Astrocyte (in vitro differentiated cells and primary cell): Measurements from ENCODE around the gene WDR33. TPM values are rescaled to one million over a fixed set of nuclear protein-coding genes. Genes with fewer than 3 reads are reported as not detected.
"Not testable (repeated sequence)": the region's sequence is repeated elsewhere in the genome, so short reads cannot be mapped to it uniquely, and the experiment has no call there.

Experiments
- DNase-seq: peaks from one replicate; pipeline ENCODE4 v3.0.0-alpha.2; 2010; ENCODE audit warnings: low read depth
- FAIRE-seq: peaks from 2 replicates; lab custom pipeline; 2011; peaks lifted over from hg19 to GRCh38; lab: Jason Lieb, UNC
- H2AFZ ChIP-seq: 2 replicates; pipeline ENCODE4 v1.6.0; 2012; ENCODE audit warnings: low read depth, low read length, inconsistent platforms
- H3K27ac ChIP-seq: 2 replicates; pipeline ENCODE4 v1.5.1; 2011; ENCODE audit warnings: low read depth, low read length, inconsistent platforms
- H3K27me3 ChIP-seq: 2 replicates; pipeline ENCODE4 v1.6.0; 2011; ENCODE audit warnings: low read length, inconsistent platforms; ENCODE audit not compliant: insufficient read depth
- H3K36me3 ChIP-seq: 2 replicates; pipeline ENCODE4 v1.5.1; 2011; ENCODE audit warnings: low read length, inconsistent platforms; ENCODE audit not compliant: insufficient read depth
- H3K4me1 ChIP-seq: 2 replicates; pipeline ENCODE4 v1.5.1; 2011; ENCODE audit warnings: low read length, inconsistent platforms; ENCODE audit not compliant: insufficient read depth
- H3K4me2 ChIP-seq: 2 replicates; pipeline ENCODE4 v1.6.0; 2012; ENCODE audit warnings: low read length, inconsistent platforms
- H3K4me3 ChIP-seq: 2 replicates; pipeline ENCODE4 v1.5.1; 2011; ENCODE audit warnings: low read depth, mild to moderate bottlenecking, low read length, inconsistent platforms; ENCODE audit not compliant: insufficient read depth
- H3K79me2 ChIP-seq: 2 replicates; pipeline ENCODE4 v1.6.0; 2012; ENCODE audit warnings: mild to moderate bottlenecking, low read length, inconsistent platforms; ENCODE audit not compliant: insufficient read depth
- H3K9ac ChIP-seq: 2 replicates; pipeline ENCODE4 v1.6.0; 2012; ENCODE audit warnings: mild to moderate bottlenecking, low read length, inconsistent platforms
- H3K9me3 ChIP-seq: 2 replicates; pipeline ENCODE4 v1.5.1; 2012; ENCODE audit warnings: low read depth, mild to moderate bottlenecking, low read length, inconsistent platforms; ENCODE audit not compliant: insufficient read depth
- H4K20me1 ChIP-seq: 2 replicates; pipeline ENCODE4 v1.6.0; 2012; ENCODE audit warnings: low read length, inconsistent platforms; ENCODE audit not compliant: insufficient read depth
- H3K27ac Mint-ChIP-seq: one replicate; pipeline ENCODE4 v1.8.0; 2021; ENCODE audit warnings: mild to moderate bottlenecking, mixed read lengths; ENCODE audit not compliant: unreplicated experiment
- H3K27me3 Mint-ChIP-seq: one replicate; pipeline ENCODE4 v1.8.0; 2021; ENCODE audit warnings: low read depth, mixed read lengths; ENCODE audit not compliant: unreplicated experiment
- H3K36me3 Mint-ChIP-seq: one replicate; pipeline ENCODE4 v1.8.0; 2021; ENCODE audit warnings: low read depth, mixed read lengths; ENCODE audit not compliant: unreplicated experiment
- H3K4me1 Mint-ChIP-seq: one replicate; pipeline ENCODE4 v1.8.0; 2021; ENCODE audit warnings: low read depth, mixed read lengths; ENCODE audit not compliant: unreplicated experiment
- H3K4me3 Mint-ChIP-seq: one replicate; pipeline ENCODE4 v1.8.0; 2021; ENCODE audit warnings: mild to moderate bottlenecking, moderate library complexity, mixed read lengths; ENCODE audit not compliant: unreplicated experiment
- H3K9me3 Mint-ChIP-seq: one replicate; pipeline ENCODE4 v1.8.0; 2021; ENCODE audit warnings: mild to moderate bottlenecking, mixed read lengths; ENCODE audit not compliant: unreplicated experiment
- EZH2 ChIP-seq: IDR thresholded peaks from 2 replicates; pipeline ENCODE4 v1.6.1; 2012; ENCODE audit warnings: mild to moderate bottlenecking, low read length, inconsistent platforms; ENCODE audit not compliant: insufficient read depth
- total RNA-seq: library from RNA; stranded (reverse); gene quantifications from 2 replicates; pipeline ENCODE4 v1.2.1, GENCODE V29; 2021
- TF ChIP-seq, protein P1 (sequence below): IDR thresholded peaks from 2 replicates; pipeline ENCODE4 v1.5.1; 2011; ENCODE audit warnings: low read depth, mild to moderate bottlenecking, inconsistent platforms, low read length, moderate library complexity; ENCODE audit not compliant: insufficient read depth

WDR33 gene
- total RNA-seq, 1 donor from 2014 or later, result 40.9 TPM

DNA sequence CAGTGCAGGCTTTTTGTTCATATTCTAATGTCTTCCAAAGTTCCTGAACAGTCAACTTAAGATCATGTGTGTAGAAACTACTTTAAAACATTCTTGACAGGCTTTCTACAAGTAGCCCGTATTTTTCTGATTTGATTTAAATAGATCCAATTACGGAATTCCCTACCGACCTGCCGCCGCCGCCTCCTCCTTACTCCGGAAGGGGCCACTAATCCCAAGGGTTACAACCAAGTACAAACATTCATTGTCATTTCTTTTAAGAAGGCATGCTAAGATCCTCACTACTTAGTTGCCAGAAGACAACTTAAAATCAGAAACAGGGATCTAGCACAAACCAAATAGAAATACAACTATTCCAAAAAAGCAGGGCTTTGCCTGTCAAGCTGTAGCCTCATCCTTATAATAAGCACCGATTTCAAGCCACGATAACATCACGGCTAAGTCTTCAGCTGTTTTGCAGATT, 784 bp downstream of the WDR33 start:
- H3K27me3 Mint-ChIP-seq, result no peaks in the 10 kb centered on the region
- FAIRE-seq, result no peak

DNA sequence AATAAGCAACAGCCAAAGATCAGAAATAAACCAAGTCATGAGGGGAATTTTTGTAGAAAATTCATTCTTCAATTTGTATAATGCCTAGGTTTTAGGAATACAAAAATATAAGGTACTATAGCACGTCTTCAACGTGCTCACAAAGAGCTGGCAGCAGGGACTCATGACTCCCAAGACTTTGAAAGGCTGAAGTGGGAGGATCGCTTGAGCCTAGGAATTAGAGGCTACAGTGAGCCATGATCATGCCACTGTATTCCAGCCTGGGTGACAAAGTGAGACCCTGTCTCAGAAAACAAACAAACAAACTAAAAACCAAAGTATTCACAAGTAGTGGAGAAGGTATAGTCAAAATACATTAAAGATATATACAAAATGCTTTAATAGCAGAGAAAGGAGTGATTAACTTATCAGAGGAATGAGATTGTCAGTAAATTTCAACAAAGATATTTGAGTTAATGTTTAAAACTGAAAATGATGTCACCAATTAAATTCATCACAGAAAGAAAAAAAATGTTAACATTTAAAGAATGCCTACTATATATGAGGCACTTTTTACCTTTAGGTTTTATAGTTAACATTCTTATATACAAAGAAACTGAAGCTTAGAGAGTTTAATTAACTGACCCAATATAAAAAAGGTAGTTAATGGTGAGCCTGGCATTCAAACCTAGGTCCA, 3.2 kb downstream of the WDR33 start:
- Mint-ChIP-seq H3K4me3 (peak overlapping the region; percentile 41), H3K36me3 (peaks cover under 1% of the 10 kb centered on the region), H3K4me1 (peaks cover 17% of the 10 kb centered on the region), H3K9me3 (no peaks in the 10 kb centered on the region), H3K27me3 (no peaks in the 10 kb centered on the region), H3K27ac (peak overlapping the region; percentile 84)
- Histone ChIP-seq H3K79me2 (peaks cover 81% of the 10 kb centered on the region), H3K4me1 (peaks cover 9% of the 10 kb centered on the region), H3K9me3 (no peaks in the 10 kb centered on the region), H3K9ac (no peak overlapping the region), H3K27ac (peak overlapping the region; percentile 15), H3K4me2 (peak overlapping the region; percentile 26), H4K20me1 (peaks cover 71% of the 10 kb centered on the region), H3K36me3 (no peaks in the 10 kb centered on the region), H3K4me3 (no peak overlapping the region), H3K27me3 (no peaks in the 10 kb centered on the region), H2AFZ (no peak overlapping the region)
- FAIRE-seq, result no peak
- DNase-seq, result no peak
- TF ChIP-seq, protein P1, sequence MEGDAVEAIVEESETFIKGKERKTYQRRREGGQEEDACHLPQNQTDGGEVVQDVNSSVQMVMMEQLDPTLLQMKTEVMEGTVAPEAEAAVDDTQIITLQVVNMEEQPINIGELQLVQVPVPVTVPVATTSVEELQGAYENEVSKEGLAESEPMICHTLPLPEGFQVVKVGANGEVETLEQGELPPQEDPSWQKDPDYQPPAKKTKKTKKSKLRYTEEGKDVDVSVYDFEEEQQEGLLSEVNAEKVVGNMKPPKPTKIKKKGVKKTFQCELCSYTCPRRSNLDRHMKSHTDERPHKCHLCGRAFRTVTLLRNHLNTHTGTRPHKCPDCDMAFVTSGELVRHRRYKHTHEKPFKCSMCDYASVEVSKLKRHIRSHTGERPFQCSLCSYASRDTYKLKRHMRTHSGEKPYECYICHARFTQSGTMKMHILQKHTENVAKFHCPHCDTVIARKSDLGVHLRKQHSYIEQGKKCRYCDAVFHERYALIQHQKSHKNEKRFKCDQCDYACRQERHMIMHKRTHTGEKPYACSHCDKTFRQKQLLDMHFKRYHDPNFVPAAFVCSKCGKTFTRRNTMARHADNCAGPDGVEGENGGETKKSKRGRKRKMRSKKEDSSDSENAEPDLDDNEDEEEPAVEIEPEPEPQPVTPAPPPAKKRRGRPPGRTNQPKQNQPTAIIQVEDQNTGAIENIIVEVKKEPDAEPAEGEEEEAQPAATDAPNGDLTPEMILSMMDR, result no peak
- TF ChIP-seq EZH2, result no peak

More for the DNA sequence above, 784 bp downstream of the WDR33 start:
- DNase-seq, result peak; percentile 16
- H3K27me3 ChIP-seq, result no peaks in the 10 kb centered on the region
- no peaks in the 10 kb centered on the region for H3K36me3 ChIP-seq
- Mint-ChIP-seq H3K36me3 (no peaks in the 10 kb centered on the region), H3K27ac (peak overlapping the region; percentile 98), H3K4me1 (peaks cover 17% of the 10 kb centered on the region), H3K9me3 (no peaks in the 10 kb centered on the region), H3K4me3 (peak overlapping the region; percentile 96)
- H3K9ac ChIP-seq, result peak overlapping the region; percentile 96
- H4K20me1 ChIP-seq, result peaks cover 48% of the 10 kb centered on the region
- no peak for TF ChIP-seq EZH2
- TF ChIP-seq, protein P1, result no peak
- peak overlapping the region; percentile 93 for H3K27ac ChIP-seq
- peak overlapping the region; percentile 99 for H3K4me3 ChIP-seq
- peak overlapping the region; percentile 96 for H3K4me2 ChIP-seq
- peaks cover 9% of the 10 kb centered on the region for H3K4me1 ChIP-seq
- H2AFZ ChIP-seq, result peak overlapping the region; percentile 98
- H3K9me3 ChIP-seq, result no peaks in the 10 kb centered on the region
- peaks cover 58% of the 10 kb centered on the region for H3K79me2 ChIP-seq

DNA sequence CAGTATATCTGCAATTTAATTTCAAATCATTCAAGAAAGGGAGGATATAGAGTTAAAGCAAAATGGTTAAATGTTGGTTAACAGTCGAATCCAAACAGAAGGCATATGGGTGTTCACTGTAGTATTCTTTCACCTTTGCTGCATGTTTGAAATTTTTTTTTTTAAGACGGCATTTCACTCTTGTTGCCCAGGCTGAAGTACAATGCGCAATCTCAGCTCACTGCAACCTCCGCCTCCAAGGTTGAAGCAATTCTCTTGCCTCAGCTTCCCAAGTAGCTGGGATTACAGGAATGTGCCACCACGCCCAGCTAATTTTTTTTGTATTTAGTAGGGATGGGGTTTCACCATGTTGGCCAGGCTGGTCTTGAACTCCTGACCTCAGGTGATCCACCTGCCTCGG, 4.1 kb downstream of the WDR33 start:
- H3K4me1 Mint-ChIP-seq, result peaks cover 17% of the 10 kb centered on the region
- H3K36me3 Mint-ChIP-seq, H3K27me3 Mint-ChIP-seq, H3K9me3 ChIP-seq, H3K4me3 ChIP-seq, FAIRE-seq, H2AFZ ChIP-seq, H3K9ac ChIP-seq, H3K9me3 Mint-ChIP-seq, H3K36me3 ChIP-seq, H3K27me3 ChIP-seq, H3K4me1 ChIP-seq, H3K27ac ChIP-seq, H3K4me3 Mint-ChIP-seq, H3K27ac Mint-ChIP-seq, DNase-seq: not testable (repeated sequence)
- H4K20me1 ChIP-seq, result peaks cover 80% of the 10 kb centered on the region
- H3K4me2 ChIP-seq, result peak overlapping the region; percentile 22
- peaks cover 91% of the 10 kb centered on the region for H3K79me2 ChIP-seq
